Stimulated activated CD4-positive, alpha-beta T cell treated with anti-CD3 and anti-CD28 coated beads, Interleukin-1b, Interleukin-23, amount 100 ng/mL, for 4 hours (primary cell): ENCODE measurements around the gene ANXA6.

Experiments
- DNase-seq, 2 donors: peaks; one replicate each; pipeline ENCODE4 v3.0.0-alpha.2; 2020; ENCODE audit warnings: low read depth in 2 of 2

ANXA6 gene

GRCh38 chr5:151100681-151101080 lies 56.9 kb downstream of the ANXA6 start:
- no peak for DNase-seq

- DNase-seq, result no peak
Measured at GRCh38 chr5:151098768-151099121, 58.8 kb downstream of the ANXA6 start.

GRCh38 chr5:151097820-151098767 lies 59.5 kb downstream of the ANXA6 start:
- no peak for DNase-seq

DNA sequence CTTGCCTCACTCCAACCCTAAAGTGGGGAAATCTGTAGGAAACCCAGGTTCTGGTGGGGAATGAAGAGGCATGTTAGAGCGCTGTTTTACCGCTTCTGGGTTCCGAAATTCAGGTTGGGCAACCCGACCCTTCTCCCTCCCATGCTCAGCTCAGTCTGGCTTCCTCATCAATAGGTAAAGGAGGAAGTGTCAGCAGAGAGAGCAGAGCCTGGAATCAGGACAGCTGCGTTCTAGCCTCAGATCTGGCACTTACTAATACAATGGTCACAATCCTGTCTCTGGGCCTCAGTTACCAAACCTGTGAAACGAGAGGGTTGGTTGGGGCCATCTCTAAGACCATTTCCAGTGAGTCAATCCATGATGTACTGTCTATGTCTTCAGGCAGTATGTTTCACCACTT lies 60.5 kb downstream of the ANXA6 start:
- no peak for DNase-seq

DNA sequence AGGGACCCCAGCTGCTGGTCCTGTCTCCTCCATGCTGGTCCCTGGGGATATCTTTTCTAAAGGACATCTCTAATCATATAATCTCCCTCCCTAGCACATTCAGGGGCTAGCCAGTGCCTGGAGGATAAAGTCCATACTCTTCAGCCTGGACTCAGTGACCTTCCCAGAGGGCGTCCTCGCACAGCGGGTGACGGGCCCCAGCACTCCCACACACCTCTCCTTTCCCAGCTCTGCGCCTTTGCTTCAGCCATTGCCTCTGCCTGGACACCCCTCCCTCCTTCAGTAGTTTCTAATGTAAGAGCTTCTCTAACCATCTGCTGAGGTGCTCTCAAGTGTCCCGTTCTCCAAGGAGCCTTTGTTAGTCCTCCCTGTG lies 61.6 kb downstream of the ANXA6 start:
- no peak for DNase-seq

GRCh38 chr5:151095341-151096000 lies 62.1 kb downstream of the ANXA6 start:
- no peak for DNase-seq

DNA sequence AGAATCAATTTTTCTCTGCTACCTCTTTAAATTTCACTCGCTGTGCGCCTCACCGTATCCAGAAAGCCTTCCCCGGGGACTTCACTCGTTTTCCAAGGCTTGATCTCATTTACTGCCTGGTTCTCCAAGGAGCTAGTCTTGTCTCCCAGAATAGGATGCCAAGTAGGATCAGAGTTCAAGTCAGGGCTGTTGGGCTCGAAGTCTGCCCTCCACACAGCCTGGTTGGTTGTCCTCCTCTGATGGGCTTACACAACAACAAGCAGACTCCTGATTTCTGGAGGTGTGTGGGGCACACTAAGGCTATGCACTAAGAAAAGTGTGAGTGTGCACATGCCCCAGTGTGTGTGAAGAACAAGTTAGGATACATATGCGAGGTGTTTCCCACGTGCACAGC lies 62.7 kb downstream of the ANXA6 start:
- no peak for DNase-seq

- peak in 1 of 2 donors; percentile 18 for DNase-seq
Measured at GRCh38 chr5:151094030-151094851, 63.3 kb downstream of the ANXA6 start.

DNA sequence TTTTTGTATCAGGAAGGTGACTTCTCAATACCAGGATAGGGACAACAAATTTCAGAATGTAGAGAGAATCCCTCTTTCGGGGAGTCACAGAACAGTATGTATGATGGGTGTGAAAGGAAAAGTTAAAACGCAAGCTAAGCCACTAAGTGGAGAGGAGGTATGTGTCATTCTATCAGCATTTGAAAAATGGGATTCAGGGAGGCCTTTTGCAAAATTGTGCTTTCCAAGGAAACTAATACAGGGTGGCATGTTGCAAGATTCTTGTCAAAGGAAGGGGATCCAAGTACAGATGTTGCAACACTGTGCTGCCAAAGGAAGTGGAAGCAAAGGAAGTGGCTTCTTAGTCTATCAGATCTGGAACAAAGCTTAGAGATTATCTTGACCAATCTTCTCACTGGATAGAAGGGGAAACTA lies 64.1 kb downstream of the ANXA6 start:
- DNase-seq, result no peak

DNA sequence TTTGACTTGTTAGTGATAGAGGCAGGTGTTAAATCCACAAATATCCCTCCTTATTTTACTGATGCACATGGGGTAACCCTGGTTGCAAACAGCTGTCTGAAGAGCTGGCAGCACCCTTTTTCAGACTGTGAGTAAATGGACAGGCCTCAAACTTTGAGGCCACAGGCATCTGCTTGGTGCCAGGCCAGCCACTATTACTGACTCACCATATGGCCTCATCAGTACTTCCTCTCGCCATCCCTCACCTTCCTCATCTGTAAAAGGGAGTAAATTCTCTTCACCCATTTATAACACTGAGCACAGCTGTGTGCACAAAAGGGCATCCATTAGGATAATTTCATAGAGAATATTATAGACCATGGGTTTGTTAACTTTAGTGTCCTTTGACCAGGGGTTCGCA lies 64.8 kb downstream of the ANXA6 start:
- no peak for DNase-seq

- DNase-seq, result no peak
Measured at GRCh38 chr5:151089726-151090125, 67.9 kb downstream of the ANXA6 start.

- no peak for DNase-seq
Measured at GRCh38 chr5:151088986-151089385, 68.6 kb downstream of the ANXA6 start.

- no peak for DNase-seq
Measured at GRCh38 chr5:151087486-151087885, 70.1 kb downstream of the ANXA6 start.

- peak; percentile 51 to 57 for DNase-seq
Measured at GRCh38 chr5:151086905-151087360, 70.6 kb downstream of the ANXA6 start.

DNA sequence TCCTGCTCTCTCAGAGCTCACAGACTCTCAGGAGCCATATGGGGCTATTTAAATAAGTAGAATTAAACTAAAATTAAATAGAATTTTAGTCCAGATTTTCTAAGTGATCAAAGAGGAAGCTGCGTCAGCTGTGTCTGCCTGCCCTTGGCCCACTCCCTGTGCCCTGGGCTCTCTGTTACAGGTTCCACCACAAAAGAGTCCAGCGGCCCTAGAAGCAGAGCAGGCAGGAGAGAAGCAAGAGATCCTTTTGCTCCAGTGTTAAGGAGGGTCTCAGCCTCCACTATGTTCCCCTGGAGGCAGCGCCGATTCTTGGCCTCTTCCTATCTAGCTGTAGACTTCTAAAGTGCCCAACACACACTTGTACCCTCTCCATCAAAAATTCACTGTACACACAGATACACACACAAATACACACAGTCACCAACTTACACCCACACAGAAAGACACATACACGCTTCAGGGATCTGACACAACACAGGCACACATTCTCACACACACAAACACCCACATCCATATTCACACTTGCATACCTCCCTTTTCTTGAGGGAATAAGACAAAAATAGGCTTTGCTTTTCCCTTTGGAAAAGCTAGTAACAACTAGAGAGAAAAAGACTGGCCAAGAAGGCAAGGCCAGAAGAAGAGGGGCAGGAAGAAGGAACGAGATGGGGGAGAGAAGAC lies 71.2 kb downstream of the ANXA6 start:
- DNase-seq, result no peak

DNA sequence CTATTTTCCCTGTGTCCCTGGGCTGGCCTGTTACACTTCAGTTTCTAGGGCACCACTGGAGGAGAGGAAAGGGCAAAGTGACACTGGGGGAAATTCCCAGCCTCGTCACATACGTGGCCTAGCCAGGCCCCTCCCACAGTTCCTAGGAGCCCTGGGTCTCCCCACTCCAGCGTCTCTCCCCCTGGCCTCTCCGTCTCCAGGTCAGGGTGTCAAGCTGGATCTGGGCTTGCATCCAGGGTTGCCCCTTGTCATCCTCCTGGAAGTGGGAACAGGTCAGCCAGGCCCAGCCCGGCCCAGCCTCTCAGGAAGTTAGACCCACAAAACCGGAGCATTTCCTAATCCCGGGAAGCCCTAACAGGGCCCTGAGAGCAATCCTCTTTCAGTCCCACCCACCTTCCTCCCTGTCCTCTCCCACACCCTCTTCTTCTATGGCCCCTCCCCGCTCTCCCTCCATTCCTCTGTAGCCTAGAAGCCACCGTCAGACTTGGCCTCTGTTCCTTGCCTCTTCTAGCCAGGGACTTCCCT lies 72.0 kb downstream of the ANXA6 start:
- DNase-seq, result no peak

DNA sequence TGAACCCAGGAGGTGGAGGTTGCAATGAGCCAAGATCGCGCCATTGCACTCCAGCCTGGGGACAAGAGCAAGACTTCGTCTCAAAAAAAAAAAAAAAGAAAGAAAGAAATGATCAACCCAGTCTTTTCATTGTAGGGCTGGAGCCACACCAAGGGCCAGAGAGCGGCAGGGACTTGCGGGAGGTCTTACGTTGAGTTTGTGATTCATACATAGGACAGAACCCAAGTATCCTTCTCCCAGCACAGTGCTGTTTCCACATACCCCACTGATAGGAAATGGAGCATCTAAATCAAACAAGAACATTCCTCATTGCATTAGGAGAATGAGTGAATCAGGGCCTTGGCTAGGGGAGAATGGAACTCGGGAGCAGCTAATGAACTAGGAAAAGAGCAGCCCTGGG lies 73.2 kb downstream of the ANXA6 start:
- DNase-seq, result no peak

- DNase-seq, result peak; percentile 53 to 56
Measured at GRCh38 chr5:151083081-151083676, 74.4 kb downstream of the ANXA6 start.

- no peak for DNase-seq
Measured at GRCh38 chr5:151082282-151082902, 75.2 kb downstream of the ANXA6 start.

- no peak for DNase-seq
Measured at GRCh38 chr5:151081431-151082281, 75.9 kb downstream of the ANXA6 start.
